GM18867 (cell line): Measurements from ENCODE around the gene RNF112.
"Not testable (repeated sequence)": the region's sequence is repeated elsewhere in the genome, so short reads cannot be mapped to it uniquely, and the experiment has no call there.

ENCODE experiments used
- ATAC-seq: cut with Tn5 transposase; IDR thresholded peaks from one replicate; pipeline ENCODE4 v1.9.1; 2021; ENCODE audit warnings: mild to moderate bottlenecking, moderate library complexity; ENCODE audit not compliant: unreplicated experiment

RNF112 gene

DNA sequence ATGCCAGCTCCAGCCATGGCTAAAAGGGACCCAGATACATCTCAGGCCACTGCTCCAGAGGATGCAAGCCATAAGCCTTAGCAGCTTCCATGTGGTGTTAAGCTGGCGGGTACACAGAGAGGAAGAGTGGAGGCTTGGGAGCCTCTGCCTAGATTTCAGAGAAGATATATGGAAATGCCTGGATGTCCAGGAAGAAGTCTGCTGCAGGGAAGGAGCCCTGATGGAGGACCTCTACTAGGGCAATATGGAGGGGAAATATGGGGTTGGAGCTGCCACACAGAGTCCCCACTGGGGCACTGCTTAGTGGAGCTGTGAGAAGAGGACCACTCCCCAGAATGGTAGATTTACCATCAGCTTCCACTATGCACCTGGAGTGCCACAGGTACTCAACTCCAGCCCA, 32.1 kb downstream of the RNF112 start:
- no peak for ATAC-seq

DNA sequence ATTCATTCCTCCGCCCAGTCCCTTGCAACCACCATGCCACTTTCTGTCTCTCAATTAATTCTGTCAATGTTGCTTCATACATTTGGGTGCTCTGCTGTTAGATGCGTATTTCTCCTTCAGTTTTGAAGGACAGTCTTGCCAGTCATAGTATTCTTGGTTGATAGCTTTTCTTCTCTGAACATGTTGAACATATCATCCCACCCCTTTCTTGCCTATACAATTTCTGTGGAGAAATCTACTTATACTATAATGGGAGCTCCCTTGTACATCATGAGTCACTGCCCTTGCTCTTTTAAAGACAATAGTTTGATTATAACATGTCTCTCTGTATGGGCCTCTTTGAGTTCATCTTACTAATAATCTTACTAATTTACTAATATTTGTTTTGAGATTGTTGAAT, 34.1 kb downstream of the RNF112 start:
- ATAC-seq = no peak

DNA sequence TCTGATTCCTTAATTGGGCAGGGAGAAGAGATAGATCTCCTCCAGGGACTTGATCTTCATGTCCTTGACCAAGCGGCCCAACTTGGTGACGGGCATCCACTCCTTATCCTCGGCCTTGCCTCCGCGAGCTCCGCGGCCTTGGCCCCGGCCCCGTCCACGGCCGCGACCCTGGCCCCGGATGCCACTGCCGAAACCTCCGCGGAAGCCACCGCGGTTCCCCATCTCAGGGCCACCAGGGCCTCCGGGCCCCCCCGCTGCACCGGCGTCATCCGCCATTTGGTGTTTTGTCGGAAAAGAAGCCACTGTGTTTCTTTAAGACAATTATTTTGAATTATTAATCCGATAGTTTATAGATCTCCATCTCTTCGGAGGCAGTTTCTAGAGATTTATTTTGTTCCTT, 35.5 kb downstream of the RNF112 start:
- ATAC-seq = not testable (repeated sequence)

DNA sequence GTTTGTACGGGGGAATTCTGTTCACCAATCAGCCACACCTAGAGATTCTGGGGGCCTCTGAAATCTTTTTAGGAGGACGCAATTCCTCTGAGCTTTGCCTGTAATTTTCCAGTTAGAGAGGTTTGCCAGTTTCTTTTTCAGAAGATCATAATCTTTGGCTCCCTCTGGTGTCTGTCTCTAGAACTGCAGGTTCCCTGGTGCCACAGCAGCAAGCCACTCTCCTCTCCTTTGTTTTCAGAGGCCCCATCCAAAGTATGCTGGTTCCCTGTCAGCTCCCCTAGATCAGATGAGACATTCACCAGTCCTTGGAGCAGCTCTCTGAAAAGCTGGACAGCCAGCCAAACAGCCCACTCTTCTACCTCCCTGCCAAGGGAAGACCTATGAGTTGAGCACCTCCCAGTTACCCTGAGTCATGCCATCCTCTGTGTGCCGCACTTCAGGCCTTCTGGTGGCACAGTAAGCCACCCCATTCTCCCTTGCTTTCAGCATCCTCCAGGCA, 36.1 kb downstream of the RNF112 start:
- no peak for ATAC-seq

DNA sequence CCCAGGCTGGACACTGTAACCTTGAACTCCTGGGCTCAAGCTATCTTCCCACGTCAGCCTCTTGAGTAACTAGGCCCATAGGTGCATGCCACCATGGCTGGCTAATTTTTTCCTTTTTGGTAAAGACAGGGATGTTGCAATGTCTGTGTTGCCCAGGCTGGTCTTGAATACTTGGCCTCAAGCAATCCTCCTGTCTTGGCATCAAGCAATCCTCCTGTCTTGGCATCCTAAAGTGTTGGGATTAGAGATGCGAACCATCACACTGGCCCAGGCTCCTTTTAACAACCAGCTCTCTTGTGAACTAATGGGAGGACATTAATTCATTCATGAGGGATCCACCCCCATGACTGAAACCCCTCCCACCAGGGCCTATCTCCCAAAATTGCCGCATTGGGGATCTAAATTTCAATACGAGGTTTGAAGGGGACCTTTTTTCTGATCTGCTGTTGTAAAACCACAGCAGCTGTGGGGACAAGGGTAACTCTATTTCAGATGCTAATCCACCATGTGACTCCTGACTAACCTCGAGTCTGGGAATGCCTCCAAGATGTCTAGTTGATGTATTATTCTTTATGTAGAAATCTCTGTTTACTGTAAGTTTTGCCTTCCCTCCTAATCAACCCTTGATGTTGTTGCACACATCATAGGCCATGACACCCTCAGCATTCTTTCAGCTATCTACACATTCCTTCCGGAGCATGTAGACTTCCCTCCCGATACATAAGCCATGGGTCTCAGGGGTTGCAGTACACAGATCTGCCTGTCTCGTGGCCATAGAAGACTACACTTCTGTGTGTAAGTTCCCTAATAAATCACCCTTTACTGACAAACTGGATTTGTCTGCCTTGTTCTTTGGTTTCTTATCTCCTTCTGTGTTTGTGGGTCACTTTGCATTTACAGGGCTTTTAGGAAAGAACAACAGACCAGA, 37.6 kb downstream of the RNF112 start:
- no peak for ATAC-seq

DNA sequence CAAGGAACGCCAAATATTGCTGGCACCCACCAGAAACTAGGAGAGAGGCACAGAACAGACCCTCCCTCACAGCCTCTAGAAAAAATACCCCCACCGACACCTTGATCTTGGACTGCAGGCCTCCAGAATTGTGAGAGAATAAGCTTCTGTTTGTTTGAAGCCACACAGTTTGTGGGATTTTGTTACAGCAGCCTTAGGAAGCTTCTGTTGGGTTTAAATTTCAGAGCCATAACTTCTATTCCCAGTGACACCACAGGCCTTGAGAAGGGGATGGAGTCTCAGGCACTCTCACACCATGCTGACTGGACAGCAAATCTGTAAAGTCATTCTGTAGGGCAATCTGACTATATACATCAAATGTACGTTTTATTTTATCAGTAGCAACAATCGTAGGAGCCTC, 38.6 kb downstream of the RNF112 start:
- ATAC-seq = no peak

DNA sequence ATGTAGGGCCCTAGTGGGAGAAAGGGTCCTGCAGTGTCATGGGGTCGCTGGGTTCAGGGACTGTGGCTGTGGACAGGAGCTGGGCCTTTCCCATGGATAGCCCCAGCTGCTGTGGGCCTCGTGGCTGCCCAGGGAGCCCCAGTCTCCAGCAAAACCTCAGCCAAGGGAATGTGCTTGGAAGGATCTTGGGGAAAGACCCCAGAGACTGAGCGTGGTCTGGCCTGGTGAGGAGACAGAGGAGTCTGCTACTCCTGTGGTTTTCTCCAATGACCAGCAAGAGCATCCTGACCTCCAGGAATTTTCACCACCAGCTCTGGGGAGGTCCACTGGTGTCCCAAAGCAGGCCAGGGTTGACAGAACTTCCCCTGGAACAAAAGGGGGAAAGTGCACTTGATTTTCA, 42.3 kb downstream of the RNF112 start:
- no peak for ATAC-seq

DNA sequence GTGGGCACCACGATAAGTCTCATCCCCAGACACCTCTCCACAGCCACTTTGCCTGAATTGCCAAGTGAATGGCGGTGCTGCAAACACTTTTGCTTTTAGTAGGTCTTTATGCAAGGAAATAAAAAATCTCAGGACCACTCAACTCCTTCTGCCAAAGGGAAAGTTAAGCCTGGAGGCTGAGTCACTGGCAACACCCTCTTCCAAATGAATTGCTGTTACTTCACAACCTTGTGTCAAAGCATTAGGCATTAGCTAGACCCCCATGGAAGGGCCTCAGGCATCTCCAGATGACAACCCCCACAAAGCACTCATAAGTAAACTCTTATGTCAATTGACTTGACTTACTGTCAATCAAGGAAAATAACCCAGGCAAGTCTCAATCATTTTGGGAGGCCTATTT, 43.0 kb downstream of the RNF112 start:
- ATAC-seq = no peak

DNA sequence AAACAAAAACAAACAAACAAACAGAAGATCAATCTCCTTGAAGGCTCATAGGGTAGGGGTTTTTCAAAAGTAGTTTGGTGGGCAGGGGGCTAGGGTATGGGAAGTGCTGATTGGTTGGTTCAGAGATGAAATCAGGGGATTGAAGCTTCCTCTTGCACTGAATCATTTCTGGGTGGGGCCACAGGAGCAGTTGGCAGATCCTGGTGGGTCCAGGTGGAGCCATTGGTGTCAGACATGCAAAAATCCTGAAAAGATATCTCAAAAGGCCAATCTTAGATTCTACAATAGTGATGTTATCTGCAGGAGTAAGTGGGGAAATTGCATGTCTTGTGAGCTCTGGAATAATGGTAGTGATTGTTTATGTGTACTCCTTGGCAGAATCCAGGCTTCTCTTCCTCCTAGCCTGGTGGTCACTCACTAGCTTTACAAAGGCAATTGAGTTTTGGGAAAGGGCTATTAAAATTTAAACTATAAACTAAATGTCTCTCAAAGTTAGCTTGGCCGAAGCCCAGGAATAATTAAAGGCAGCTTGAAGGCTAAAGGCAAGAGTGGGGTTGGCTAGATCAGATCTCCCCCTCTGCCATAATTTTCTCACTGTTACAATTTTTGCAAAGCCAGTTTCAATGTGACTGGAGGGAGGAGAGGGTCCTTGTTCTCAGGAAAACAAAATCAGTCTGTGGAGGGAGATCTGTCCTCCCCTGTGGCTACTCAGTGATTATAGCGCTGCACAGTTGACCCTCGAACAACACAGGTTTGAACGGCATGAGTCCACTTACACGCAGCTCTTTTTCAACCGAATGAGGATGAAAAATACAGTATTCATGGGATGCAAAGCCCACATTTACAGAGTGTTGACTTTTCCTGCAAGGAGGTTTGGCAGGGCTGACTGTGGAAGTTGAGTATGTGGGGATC, 45.2 kb downstream of the RNF112 start:
- ATAC-seq = no peak

DNA sequence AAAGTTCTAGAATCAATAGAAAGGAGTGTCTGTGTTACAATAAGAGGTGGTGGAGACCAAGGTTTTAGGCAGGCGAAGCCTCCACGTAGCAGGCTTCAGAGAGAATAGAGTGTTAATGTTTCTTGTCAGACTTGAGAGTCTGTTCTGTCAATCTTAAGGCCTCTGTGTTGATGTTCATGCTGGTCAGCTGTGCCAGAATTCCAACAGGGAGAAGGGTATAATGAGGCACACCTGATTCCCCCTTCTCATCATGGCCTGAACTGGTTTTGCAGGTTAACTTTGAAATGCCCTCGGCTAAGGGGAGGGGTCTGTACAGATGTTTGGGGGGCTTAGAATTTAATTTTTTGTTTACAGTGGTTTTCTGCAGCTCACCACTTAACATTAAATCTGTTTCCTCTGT, 46.0 kb downstream of the RNF112 start:
- ATAC-seq = no peak

DNA sequence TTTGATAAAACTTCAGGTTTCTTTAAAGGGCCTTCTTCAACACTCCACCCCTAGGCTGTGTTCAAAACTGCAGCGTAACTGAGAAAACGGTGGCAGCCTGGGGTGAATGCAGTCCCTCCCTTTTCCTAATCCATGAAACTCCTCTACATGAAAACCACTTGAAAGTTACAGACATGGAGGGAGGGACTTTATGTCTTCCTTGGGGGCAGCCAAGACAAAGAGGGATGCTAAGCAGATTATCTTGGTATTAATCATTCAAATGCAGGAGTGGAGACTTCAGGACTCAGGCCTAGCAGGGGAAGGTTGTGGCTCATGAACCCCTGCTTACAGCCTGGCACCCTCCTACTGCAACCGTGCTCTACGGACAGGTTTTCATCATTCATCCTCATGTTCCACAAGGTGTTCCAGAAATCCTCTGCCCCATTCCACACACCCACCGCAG, 46.8 kb downstream of the RNF112 start:
- no peak for ATAC-seq

DNA sequence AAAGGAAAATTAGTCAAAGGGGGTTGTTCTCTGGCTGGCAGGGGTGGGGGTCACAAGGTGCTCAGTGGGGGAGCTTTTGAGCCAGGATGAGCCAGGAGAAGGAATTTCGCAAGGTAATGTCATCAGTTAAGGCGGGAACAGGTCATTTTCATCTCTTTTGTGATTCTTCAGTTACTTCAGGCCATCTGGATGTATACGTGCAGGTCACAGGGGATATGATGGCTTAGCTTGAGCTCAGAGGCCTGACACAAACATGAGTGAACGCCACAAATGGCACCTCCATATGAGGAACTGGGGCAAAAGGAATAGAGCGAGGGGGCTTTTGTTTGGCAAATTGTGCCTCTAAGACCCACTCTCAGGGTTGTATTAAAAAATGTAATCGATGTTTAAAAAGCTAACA, 47.4 kb downstream of the RNF112 start:
- not testable (repeated sequence) for ATAC-seq

DNA sequence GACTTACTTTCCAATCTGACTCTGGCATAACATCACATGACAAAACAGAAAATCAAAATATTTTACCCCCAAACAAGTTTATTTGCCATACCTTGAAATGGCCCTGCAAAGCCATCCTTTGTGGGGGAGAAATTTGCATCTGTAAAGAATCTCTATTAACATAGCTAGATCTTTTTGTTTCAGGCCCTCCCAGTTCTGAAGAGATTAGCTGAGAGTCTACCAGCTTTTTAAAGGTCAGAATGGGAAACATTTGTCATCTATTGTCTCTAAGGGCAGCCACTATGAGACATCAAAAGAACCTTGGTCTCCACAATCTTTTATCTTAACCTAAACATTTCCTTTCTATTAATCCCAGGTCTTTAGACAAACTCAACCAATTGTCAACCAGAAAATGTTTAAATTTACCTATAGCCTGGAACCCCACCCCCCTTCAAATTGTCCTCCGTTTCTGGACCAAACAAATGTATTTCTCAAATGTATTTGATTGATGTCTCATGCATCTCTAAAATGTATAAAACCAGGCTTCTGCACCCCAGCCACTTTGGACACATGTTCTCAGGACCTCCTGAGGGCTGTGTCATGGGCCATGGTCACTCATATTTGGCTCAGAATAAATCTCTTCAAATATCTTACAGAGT, 48.1 kb downstream of the RNF112 start:
- not testable (repeated sequence) for ATAC-seq

DNA sequence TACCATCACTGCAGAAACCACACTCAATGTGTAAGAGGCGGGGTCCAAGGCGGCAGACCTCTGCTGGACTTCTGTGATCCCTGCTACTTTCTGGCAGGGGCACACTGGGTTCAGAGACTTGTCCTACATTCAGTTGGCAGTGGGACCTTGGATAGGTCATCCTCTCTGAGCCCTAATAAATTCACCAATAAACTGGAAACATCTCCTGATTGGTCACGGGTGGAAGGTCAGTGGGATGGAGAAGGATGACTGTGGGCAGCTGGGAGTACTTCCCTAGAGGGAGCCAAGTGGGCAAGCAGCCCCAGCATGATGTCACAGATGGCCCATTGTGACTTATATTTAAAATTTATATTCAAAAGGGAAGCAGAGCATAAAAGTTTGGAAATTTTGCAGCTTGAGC, 49.7 kb downstream of the RNF112 start:
- no peak for ATAC-seq

DNA sequence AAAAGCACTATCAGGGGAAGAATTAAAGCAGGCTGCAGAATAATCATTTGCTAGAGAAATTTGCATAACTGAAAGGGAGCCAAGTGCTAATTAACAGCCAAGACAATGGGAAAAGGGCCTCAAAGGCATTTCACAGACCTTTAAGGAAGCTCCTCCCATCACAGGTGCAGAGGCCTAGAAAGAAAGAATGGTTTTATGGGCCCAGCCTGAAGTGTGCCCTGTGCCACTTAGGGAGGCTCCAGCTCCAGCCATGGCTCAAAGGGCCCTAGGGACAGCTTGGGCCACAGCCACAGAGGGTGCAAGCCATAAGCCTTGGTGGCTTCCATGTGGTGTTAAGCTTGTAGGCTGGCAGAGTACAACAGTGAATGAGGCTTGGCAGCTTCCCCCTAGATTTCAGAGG, 50.1 kb downstream of the RNF112 start:
- no peak for ATAC-seq

DNA sequence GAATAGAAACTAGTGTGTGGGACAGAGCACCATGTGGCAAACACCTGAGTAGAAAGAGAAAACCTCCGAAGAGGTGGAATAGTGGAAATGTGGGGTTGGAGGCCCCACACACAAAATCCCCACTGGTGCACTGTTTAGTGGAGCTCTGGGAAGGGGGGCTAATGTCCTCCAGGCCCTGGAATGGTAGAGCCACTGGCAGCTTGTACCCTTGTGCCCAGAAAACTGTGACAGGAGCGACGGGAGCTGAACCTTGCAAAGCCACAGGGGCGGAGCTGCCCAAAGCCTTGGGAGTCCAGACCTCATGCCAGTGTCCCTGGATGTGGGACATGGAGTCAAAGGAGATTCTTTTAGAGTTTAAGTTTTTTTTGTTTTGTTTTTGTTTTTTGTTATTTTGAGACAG, 50.6 kb downstream of the RNF112 start:
- no peak for ATAC-seq

DNA sequence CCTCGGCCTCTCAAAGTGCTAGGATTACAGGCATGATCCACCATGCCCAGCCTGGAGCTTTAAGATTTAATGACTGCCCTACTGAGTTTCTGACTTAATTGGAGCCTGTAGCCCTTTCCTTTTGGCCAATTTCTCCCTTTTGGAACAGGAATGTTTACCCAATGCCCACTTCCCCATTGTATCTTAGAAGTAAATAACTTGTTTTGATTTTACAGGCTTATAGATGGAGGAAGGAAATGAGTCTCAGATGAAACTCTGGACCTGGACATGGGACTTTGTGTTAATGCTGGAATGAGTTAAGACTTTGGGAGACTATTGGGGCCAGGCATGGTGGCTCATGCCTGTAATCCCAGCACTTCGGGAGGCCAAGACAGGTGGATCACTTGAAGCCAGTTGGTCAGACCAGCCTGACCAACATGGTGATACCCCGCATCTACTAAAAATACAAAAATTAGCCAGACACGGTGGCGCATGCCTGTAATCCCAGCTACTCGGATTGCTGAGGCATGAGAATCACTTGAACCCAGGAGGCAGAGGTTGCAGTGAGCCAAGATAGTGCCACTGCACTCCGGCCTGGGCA, 51.5 kb downstream of the RNF112 start:
- not testable (repeated sequence) for ATAC-seq

DNA sequence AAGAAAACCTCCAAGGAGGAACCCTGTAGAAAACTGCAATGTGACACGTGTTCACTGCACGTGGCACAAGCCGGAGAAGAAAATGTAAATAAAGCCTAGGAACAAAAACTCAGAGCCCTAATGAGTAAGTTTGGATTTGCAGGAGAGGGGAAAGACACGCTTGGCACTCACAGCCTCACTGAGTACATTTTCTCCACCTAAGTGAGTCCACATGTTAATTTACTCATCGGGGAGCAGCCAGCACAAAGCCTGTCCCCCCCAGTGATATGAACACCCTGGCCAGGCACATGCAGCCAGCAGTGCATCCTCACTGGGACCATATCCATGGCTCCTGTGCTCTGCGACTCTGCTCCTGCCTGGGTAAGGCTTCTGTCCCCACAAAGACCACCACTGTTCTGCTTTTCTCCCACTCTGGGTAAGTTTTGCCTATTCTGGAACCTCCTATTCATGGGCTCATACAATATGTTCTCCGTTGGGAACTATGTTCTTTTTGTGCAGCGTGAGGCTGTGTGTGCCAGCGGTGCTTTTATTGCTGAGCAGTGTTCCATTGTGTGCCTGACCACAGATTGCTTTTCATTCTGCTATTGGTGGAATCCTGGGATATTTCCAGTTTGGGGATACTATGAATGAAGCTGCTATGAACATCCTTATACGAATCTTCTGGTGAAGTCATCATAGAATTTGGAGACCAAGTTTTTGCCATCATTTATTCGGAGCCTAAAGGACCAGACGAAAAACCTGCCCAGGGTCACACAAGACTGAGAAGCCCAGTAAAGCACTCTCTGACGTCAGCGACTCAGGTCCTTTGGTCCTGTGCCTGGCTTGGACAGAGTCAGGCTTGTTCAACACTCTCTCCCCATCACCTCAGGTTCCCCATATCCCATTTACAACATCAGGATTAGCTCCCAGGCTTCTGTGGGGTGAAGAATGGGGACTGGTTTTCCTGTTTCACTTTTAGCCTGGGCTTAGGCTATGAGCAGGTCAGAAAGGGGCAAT, 53.3 kb downstream of the RNF112 start:
- ATAC-seq = no peak
